Fibroblast of lung (primary cell): ENCODE data around the gene BLACAT1. TPM values are rescaled to one million over a fixed set of nuclear protein-coding genes. Genes with fewer than 3 reads are reported as not detected.

Experiments
- DNase-seq, 2 donors: peaks; one replicate each; pipeline versions ENCODE4 v3.0.0 to v3.0.0-alpha.2; 2010; ENCODE audit warnings: low read depth in 2 of 2
- H2AFZ ChIP-seq: 2 replicates; pipeline ENCODE4 v1.5.1; 2012; ENCODE audit warnings: low read length, control low read depth, inconsistent platforms
- H3K27ac ChIP-seq: 2 replicates; pipeline ENCODE4 v1.5.1; 2011; ENCODE audit warnings: low read length, control low read depth; ENCODE audit not compliant: insufficient read depth
- H3K27me3 ChIP-seq: 2 replicates; pipeline ENCODE4 v1.5.1; 2011; ENCODE audit warnings: mild to moderate bottlenecking, low read length; ENCODE audit not compliant: control insufficient read depth, insufficient read depth
- H3K36me3 ChIP-seq: 2 replicates; pipeline ENCODE4 v1.5.1; 2011; ENCODE audit warnings: low read length; ENCODE audit not compliant: control insufficient read depth, insufficient read depth
- H3K4me1 ChIP-seq: 2 replicates; pipeline ENCODE4 v1.5.1; 2011; ENCODE audit warnings: low read length; ENCODE audit not compliant: control insufficient read depth, insufficient read depth; ENCODE audit errors: extremely low read depth
- H3K4me2 ChIP-seq: 2 replicates; pipeline ENCODE4 v1.5.1; 2011; ENCODE audit warnings: low read length, control low read depth; ENCODE audit not compliant: insufficient read depth; ENCODE audit errors: extremely low read depth
- H3K4me3 ChIP-seq, 4 experiments: fragments of 200-600 bp in 1 of 4; sonication (generic) in 1 of 4; replicated peaks in 1 of 4; 2 replicates each; pipeline ENCODE4 v1.5.1; 2011 to 2016; ENCODE audit warnings: low read length in 4 of 4, low read depth in 3 of 4, mild to moderate bottlenecking in 3 of 4, control low read depth in 2 of 4, inconsistent platforms in 1 of 4, mixed read lengths in 1 of 4; ENCODE audit not compliant: insufficient read depth in 1 of 4; ENCODE audit errors: control extremely low read depth in 1 of 4
- H3K79me2 ChIP-seq: 2 replicates; pipeline ENCODE4 v1.5.1; 2012; ENCODE audit warnings: mild to moderate bottlenecking, low read length, inconsistent platforms; ENCODE audit not compliant: control insufficient read depth, insufficient read depth
- H3K9ac ChIP-seq: 2 replicates; pipeline ENCODE4 v1.5.1; 2011; ENCODE audit warnings: mild to moderate bottlenecking, low read length, control low read depth; ENCODE audit not compliant: insufficient read depth
- H3K9me3 ChIP-seq: 2 replicates; pipeline ENCODE4 v1.5.1; 2012; ENCODE audit warnings: low read depth, low read length; ENCODE audit not compliant: control insufficient read depth, insufficient read depth
- H4K20me1 ChIP-seq: 2 replicates; pipeline ENCODE4 v1.5.1; 2011; ENCODE audit warnings: low read length; ENCODE audit not compliant: control insufficient read depth, insufficient read depth; ENCODE audit errors: extremely low read depth
- CTCF ChIP-seq, 2 donors: IDR thresholded peaks in 1 of 2; conservative IDR thresholded peaks in 1 of 2; 1 replicate in 1 of 2; 2 replicates in 1 of 2; pipeline ENCODE4 v1.5.1; 2011 to 2012; ENCODE audit warnings: low read length in 2 of 2, control low read depth in 1 of 2, inconsistent platforms in 1 of 2, low read depth in 1 of 2, mild to moderate bottlenecking in 1 of 2
- EZH2 ChIP-seq: IDR thresholded peaks from 2 replicates; pipeline ENCODE4 v1.5.1; 2012; ENCODE audit warnings: low read length, control low read depth, mild to moderate bottlenecking; ENCODE audit errors: missing control alignments
- polyA plus RNA-seq, 2 donors: library from polyadenylated mRNA; depleted of rRNA in 1 of 2; stranded (reverse) in 1 of 2; unstranded in 1 of 2; fragments of >200 nt; gene quantifications; 2 replicates each; pipeline ENCODE4 v1.2.1, GENCODE V29; 2011 to 2012; ENCODE audit warnings: missing spikeins in 1 of 2
- total RNA-seq: library from RNA; depleted of rRNA; stranded (reverse); fragments of >200 nt; gene quantifications from 2 replicates; pipeline ENCODE4 v1.2.1, GENCODE V29; 2014

Gene BLACAT1
- total and polyA plus RNA-seq, 2 donors (not counting 1 experiment from before 2014, with no cell fraction given), result not detected

DNA sequence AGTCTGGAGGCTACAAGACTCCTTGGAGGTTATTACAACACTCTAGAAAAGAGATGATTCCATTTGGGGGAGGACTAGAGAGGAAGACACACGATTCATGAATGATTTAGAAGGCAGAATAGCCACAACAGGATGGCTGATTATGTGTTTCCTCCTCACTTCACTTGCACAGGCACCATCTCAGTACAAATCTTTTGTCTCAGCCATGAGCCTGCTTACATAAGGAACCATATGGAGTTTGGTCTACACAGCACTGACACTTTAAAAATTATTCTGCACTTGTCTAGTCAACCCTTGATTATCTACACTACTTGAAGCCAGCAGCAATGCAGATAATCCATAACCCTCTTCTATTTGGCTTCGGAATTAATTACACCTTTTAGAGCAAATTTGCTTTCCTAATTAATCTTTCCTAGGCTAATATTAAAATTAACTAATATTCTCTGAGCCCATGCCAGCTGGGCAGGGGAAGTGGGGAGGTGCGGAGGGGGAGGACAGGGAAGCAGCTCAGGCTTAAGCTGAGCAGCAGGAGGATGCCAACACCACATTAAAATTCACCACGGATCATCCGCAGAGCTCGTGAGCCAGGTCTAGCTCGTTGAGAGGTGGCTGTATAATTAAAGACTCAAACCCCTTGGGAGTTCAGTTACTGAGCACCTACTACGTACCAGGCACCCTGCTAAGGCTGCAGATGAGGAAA lies 30.8 kb downstream of the BLACAT1 start:
- H2AFZ ChIP-seq, result no peak overlapping the region
- no peak for DNase-seq
- H3K9ac ChIP-seq, result no peak overlapping the region
- TF ChIP-seq EZH2 (no peak), CTCF (conservative IDR thresholded peaks at IDR 0.05 in 1 of 2, IDR thresholded peaks at IDR 0.05 in 1 of 2; ENCODE audit: low read depth in 1 of 2, low read length in 2 of 2) (no peak)
- H4K20me1 ChIP-seq, result no peaks in the 10 kb centered on the region
- H3K27me3 ChIP-seq, result peaks cover 23% of the 10 kb centered on the region
- no peak overlapping the region for H3K4me3 ChIP-seq
- no peaks in the 10 kb centered on the region for H3K9me3 ChIP-seq
- H3K4me2 ChIP-seq, result no peak overlapping the region
- no peaks in the 10 kb centered on the region for H3K79me2 ChIP-seq
- H3K36me3 ChIP-seq, result no peaks in the 10 kb centered on the region
- H3K4me1 ChIP-seq, result no peaks in the 10 kb centered on the region
- H3K27ac ChIP-seq, result no peak overlapping the region

DNA sequence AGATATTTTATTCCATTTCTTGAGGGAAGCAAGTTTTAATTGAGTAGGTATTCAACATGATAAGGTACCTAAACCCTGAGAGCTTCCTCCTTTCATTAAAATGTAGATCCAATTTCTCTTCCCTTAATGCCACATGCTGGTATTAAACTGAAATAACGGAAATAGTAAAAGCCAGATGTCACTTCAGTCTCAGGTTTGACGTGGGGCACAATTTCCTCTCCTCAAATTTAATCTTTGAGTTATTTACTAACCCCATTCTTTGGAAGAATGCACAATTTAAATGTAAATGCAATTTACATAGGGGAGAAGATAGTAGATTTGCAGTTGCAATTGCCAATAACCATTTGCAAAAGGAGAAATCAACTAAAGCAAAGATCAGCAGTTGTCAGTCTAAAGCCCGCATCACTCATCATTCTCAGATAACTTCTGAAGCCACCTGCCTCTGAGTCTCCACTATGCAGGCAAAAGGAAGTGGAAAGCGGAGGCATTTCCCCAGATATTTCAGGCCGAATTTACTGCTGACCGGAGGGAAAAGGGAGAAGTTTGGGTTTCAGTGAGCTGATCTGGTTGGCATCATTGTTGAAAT lies 31.9 kb downstream of the BLACAT1 start:
- Histone ChIP-seq H3K9me3 (no peaks in the 10 kb centered on the region), H3K79me2 (no peaks in the 10 kb centered on the region), H3K4me3 (no peak overlapping the region), H3K36me3 (no peaks in the 10 kb centered on the region), H3K27me3 (peaks cover 23% of the 10 kb centered on the region), H3K4me1 (no peaks in the 10 kb centered on the region), H3K9ac (no peak overlapping the region), H4K20me1 (no peaks in the 10 kb centered on the region), H3K27ac (no peak overlapping the region), H3K4me2 (no peak overlapping the region), H2AFZ (no peak overlapping the region)
- no peak for DNase-seq
- no peak for TF ChIP-seq EZH2

GRCh38 chr1:205422993-205423642 lies 32.7 kb downstream of the BLACAT1 start:
- DNase-seq, result no peak
- H3K9me3 ChIP-seq, result no peaks in the 10 kb centered on the region
- H2AFZ ChIP-seq, result no peak overlapping the region
- H3K4me1 ChIP-seq, result no peaks in the 10 kb centered on the region
- peaks cover 23% of the 10 kb centered on the region for H3K27me3 ChIP-seq
- no peak for TF ChIP-seq EZH2
- TF ChIP-seq CTCF (conservative IDR thresholded peaks at IDR 0.05 in 1 of 2, IDR thresholded peaks at IDR 0.05 in 1 of 2; ENCODE audit: low read depth in 1 of 2, low read length in 2 of 2), result no peak
- H3K9ac ChIP-seq, result no peak overlapping the region
- no peaks in the 10 kb centered on the region for H3K36me3 ChIP-seq
- H3K4me3 ChIP-seq, result no peak overlapping the region
- H3K4me2 ChIP-seq, result no peak overlapping the region
- no peaks in the 10 kb centered on the region for H3K79me2 ChIP-seq
- no peaks in the 10 kb centered on the region for H4K20me1 ChIP-seq
- H3K27ac ChIP-seq, result no peak overlapping the region
